Naive thymus-derived CD4-positive, alpha-beta T cell (primary cell): Measurements from ENCODE around the gene FBLN5. TPM values are rescaled to one million over a fixed set of nuclear protein-coding genes. Genes with fewer than 3 reads are reported as not detected.

ENCODE experiments used
- ATAC-seq: fragments of 150-1000 bp; cut with Tn5 transposase; 2 replicates; pipeline ENCODE4 v1.10.0; 2021; ENCODE audit warnings: mild to moderate bottlenecking, moderate library complexity
- CTCF ChIA-PET: fragments of 350-600 bp; sonication (Branson Sonifier 250); formaldehyde crosslinking; loops from one replicate; lab custom pipeline; 2021; ENCODE audit warnings: antibody characterized with exemption; lab: Charles Lee
- POLR2A ChIA-PET: fragments of 350-600 bp; sonication (Branson Sonifier 250); formaldehyde crosslinking; loops from one replicate; lab custom pipeline; 2021; ENCODE audit warnings: antibody characterized with exemption, inconsistent platforms; lab: Charles Lee
- DNase-seq, 9 donors: peaks; one replicate each; pipeline versions ENCODE4 v3.0.0 to v3.0.0-alpha.2; 2020 to 2022; ENCODE audit warnings: mixed read lengths in 1 of 9
- H3K27ac ChIP-seq: one replicate; pipeline ENCODE4 v1.7.0; 2013; ENCODE audit warnings: mild to moderate bottlenecking, low read depth, low read length, moderate library complexity
- H3K27me3 ChIP-seq, 2 donors: one replicate each; pipeline ENCODE4 v1.7.0; 2013; ENCODE audit warnings: low read length in 2 of 2, mild to moderate bottlenecking in 2 of 2, moderate library complexity in 2 of 2; ENCODE audit not compliant: control insufficient read depth in 2 of 2, insufficient read depth in 2 of 2
- H3K36me3 ChIP-seq, 3 experiments: 1 replicate in 2 of 3; 2 replicates in 1 of 3; pipeline ENCODE4 v1.7.0; 2013; ENCODE audit warnings: low read length in 3 of 3, mild to moderate bottlenecking in 3 of 3, moderate library complexity in 1 of 3; ENCODE audit not compliant: insufficient read depth in 3 of 3, control insufficient read depth in 2 of 3
- H3K4me1 ChIP-seq, 2 donors: one replicate each; pipeline ENCODE4 v1.7.0; 2013; ENCODE audit warnings: low read length in 2 of 2, mild to moderate bottlenecking in 2 of 2, moderate library complexity in 1 of 2; ENCODE audit not compliant: control insufficient read depth in 2 of 2, insufficient read depth in 2 of 2
- H3K4me3 ChIP-seq: 2 replicates; pipeline ENCODE4 v1.7.0; 2013; ENCODE audit warnings: mild to moderate bottlenecking, low read length
- H3K9me3 ChIP-seq, 3 experiments: 1 replicate in 2 of 3; 2 replicates in 1 of 3; pipeline ENCODE4 v1.7.0; 2013; ENCODE audit warnings: low read length in 3 of 3; ENCODE audit not compliant: control insufficient read depth in 2 of 3
- H3K27ac Mint-ChIP-seq, 9 donors: one replicate each; pipeline ENCODE4 v1.8.0; 2020 to 2022; ENCODE audit warnings: mixed read lengths in 9 of 9, mild to moderate bottlenecking in 8 of 9, moderate library complexity in 5 of 9, inconsistent platforms in 2 of 9
- H3K27me3 Mint-ChIP-seq, 5 donors: one replicate each; pipeline ENCODE4 v1.8.0; 2021 to 2022; ENCODE audit warnings: mixed read lengths in 5 of 5, mild to moderate bottlenecking in 1 of 5
- H3K36me3 Mint-ChIP-seq, 5 donors: one replicate each; pipeline ENCODE4 v1.8.0; 2020 to 2022; ENCODE audit warnings: mixed read lengths in 5 of 5, mild to moderate bottlenecking in 3 of 5, inconsistent platforms in 1 of 5
- H3K4me1 Mint-ChIP-seq, 7 donors: one replicate each; pipeline ENCODE4 v1.8.0; 2020 to 2022; ENCODE audit warnings: mixed read lengths in 7 of 7, mild to moderate bottlenecking in 3 of 7, inconsistent platforms in 1 of 7
- H3K4me3 Mint-ChIP-seq, 10 donors: one replicate each; pipeline ENCODE4 v1.8.0; 2020 to 2022; ENCODE audit warnings: mild to moderate bottlenecking in 10 of 10, mixed read lengths in 10 of 10, moderate library complexity in 6 of 10, inconsistent platforms in 2 of 10
- H3K9me3 Mint-ChIP-seq, 11 donors: one replicate each; pipeline ENCODE4 v1.8.0; 2020 to 2022; ENCODE audit warnings: mixed read lengths in 11 of 11, mild to moderate bottlenecking in 4 of 11, inconsistent platforms in 1 of 11, moderate library complexity in 1 of 11
- intact Hi-C, 2 donors: fragments of 100-400 bp; cut with micrococcal nuclease; formaldehyde crosslinking; loops; one replicate each; pipeline ENCODE4 v1.15.1; 2023
- polyA plus RNA-seq, 2 donors: library from polyadenylated mRNA; unstranded; fragments of 300-500 nt; fragmentation: Illumina TruSeq; gene quantifications; one replicate each; pipeline ENCODE4 v1.2.3, GENCODE V29; 2021
- total RNA-seq, 6 experiments: library from RNA in 5 of 6; stranded (reverse) in 5 of 6; gene quantifications; 1 replicate in 5 of 6; 2 replicates in 1 of 6; pipeline ENCODE4 v1.2.3 and lab custom pipeline; 2021 to 2026

The FBLN5 gene
- total and polyA plus RNA-seq, 7 experiments from 2014 or later, result 2.9 to 53.3 (median 10.7) TPM

- Histone ChIP-seq H3K4me1 (peaks cover 36 to 40% of the 10 kb centered on the region in 2 donors), H3K27ac (peak overlapping the region; percentile 79), H3K4me3 (peak overlapping the region; percentile 61), H3K27me3 (no peaks in the 10 kb centered on the region), H3K9me3 (no peaks in the 10 kb centered on the region), H3K36me3 (peaks cover 0 to 14% (median 0%) of the 10 kb centered on the region in 3 experiments)
- ChIA-PET POLR2A (interaction anchor here (0.6 to 14.7 kb wide), 22 partner anchors 9 to 327 kb away, joined by 3 to 194 read pairs (median 4); partner anchors contain the start of genes TC2N and TRIP11), CTCF (interaction anchor here (1.1 to 1.7 kb wide), 2 partner anchors 25 to 31 kb away, joined by 3 to 6 read pairs; partner anchors contain the start of gene TC2N)
- Mint-ChIP-seq H3K4me3 (peak overlapping the region; percentile 71 to 96 (median 90)), H3K27ac (peak overlapping the region in 8 of 9 donors; percentile 86 to 97 (median 91)), H3K36me3 (peaks cover 4 to 66% (median 19%) of the 10 kb centered on the region in 5 donors), H3K9me3 (peaks cover 0 to 1% (median 0%) of the 10 kb centered on the region in 11 donors), H3K4me1 (peaks cover 40 to 93% (median 86%) of the 10 kb centered on the region in 7 donors), H3K27me3 (peaks cover 0 to 6% (median 0%) of the 10 kb centered on the region in 5 donors)
- ATAC-seq, result peak; percentile 94
- DNase-seq, result peak; percentile 71 to 92 (median 86)
- intact Hi-C loops, result loop anchor here (1.0 to 10.0 kb wide), 7 partner anchors 8 to 269 kb away; partner anchors contain the start of genes ATXN3 (in 1 of the 2) and TC2N (in 1 of the 2)
Measured at GRCh38 chr14:91835920-91836843, 111.3 kb downstream of the FBLN5 start.

- H3K27me3 ChIP-seq, result no peaks in the 10 kb centered on the region
- peak overlapping the region; percentile 45 to 96 (median 87) for H3K4me3 Mint-ChIP-seq
Measured at GRCh38 chr14:91835197-91835919, 112.1 kb downstream of the FBLN5 start.

GRCh38 chr14:91834571-91834970 is 112.9 kb downstream of the FBLN5 start:
- Mint-ChIP-seq H3K4me3 (peak overlapping the region in 9 of 10 donors; percentile 22 to 96 (median 71)), H3K27ac (peak overlapping the region in 8 of 9 donors; percentile 13 to 91 (median 60)), H3K36me3 (peaks cover 0 to 60% (median 15%) of the 10 kb centered on the region in 5 donors), H3K9me3 (peaks cover 0 to 1% (median 0%) of the 10 kb centered on the region in 11 donors), H3K27me3 (peaks cover 0 to 6% (median 0%) of the 10 kb centered on the region in 5 donors), H3K4me1 (peaks cover 42 to 93% (median 85%) of the 10 kb centered on the region in 7 donors)
- Histone ChIP-seq H3K27ac (no peak overlapping the region), H3K4me3 (no peak overlapping the region), H3K27me3 (no peaks in the 10 kb centered on the region), H3K36me3 (peaks cover 0 to 1% (median 0%) of the 10 kb centered on the region in 3 experiments), H3K9me3 (no peaks in the 10 kb centered on the region), H3K4me1 (peaks cover 35 to 39% of the 10 kb centered on the region in 2 donors)
- POLR2A ChIA-PET, result interaction anchor here (0.7 to 14.7 kb wide), 12 partner anchors 9 to 205 kb away, joined by 3 to 194 read pairs (median 5); partner anchors contain the start of genes TC2N and TRIP11
- intact Hi-C loops, result loop anchor here (2.0 to 10.0 kb wide), 5 partner anchors 14 to 270 kb away; partner anchors contain the start of gene ATXN3 (in 1 of the 2)
- no peak for DNase-seq
- CTCF ChIA-PET, result interaction anchor here (1.9 kb wide), 1 partner anchor 38 kb away, joined by 4 read pairs; no protein-coding TSS in a partner anchor
- ATAC-seq, result no peak

More at GRCh38 chr14:91835197-91835919, 112.1 kb downstream of the FBLN5 start:
- H3K4me3 ChIP-seq, result peak overlapping the region; percentile 60
- Mint-ChIP-seq H3K27ac (peak overlapping the region in 8 of 9 donors; percentile 18 to 91 (median 72)), H3K36me3 (peaks cover 4 to 61% (median 17%) of the 10 kb centered on the region in 5 donors), H3K9me3 (peaks cover 0 to 1% (median 0%) of the 10 kb centered on the region in 11 donors), H3K27me3 (peaks cover 0 to 6% (median 0%) of the 10 kb centered on the region in 5 donors), H3K4me1 (peaks cover 39 to 93% (median 85%) of the 10 kb centered on the region in 7 donors)
- DNase-seq (peak in 7 of 9 donors; percentile 8 to 39 (median 29)), ATAC-seq (peak; percentile 16)
- H3K9me3 ChIP-seq, result no peaks in the 10 kb centered on the region
- peaks cover 0 to 9% (median 0%) of the 10 kb centered on the region in 3 experiments for H3K36me3 ChIP-seq
- H3K4me1 ChIP-seq, result peaks cover 32 to 36% of the 10 kb centered on the region in 2 donors
- ChIA-PET POLR2A (interaction anchor here (0.6 to 14.7 kb wide), 22 partner anchors 10 to 326 kb away, joined by 3 to 194 read pairs (median 4); partner anchors contain the start of genes TC2N and TRIP11), CTCF (interaction anchor here (1.1 to 1.9 kb wide), 3 partner anchors 26 to 38 kb away, joined by 3 to 6 read pairs (median 4); partner anchors contain the start of gene TC2N)
- intact Hi-C loops, result loop anchor here (2.0 to 10.0 kb wide), 4 partner anchors 15 to 269 kb away; partner anchors contain the start of gene ATXN3 (in 1 of the 2)
- peak overlapping the region; percentile 79 for H3K27ac ChIP-seq

GRCh38 chr14:91831337-91831736 is 116.2 kb downstream of the FBLN5 start:
- Mint-ChIP-seq H3K36me3 (peaks cover 6 to 53% (median 42%) of the 10 kb centered on the region in 5 donors), H3K4me3 (peak overlapping the region in 2 of 10 donors; percentile 8 to 42), H3K4me1 (peaks cover 43 to 92% (median 78%) of the 10 kb centered on the region in 7 donors), H3K9me3 (peaks cover 0 to 12% (median 2%) of the 10 kb centered on the region in 11 donors), H3K27me3 (peaks cover 0 to 3% (median 0%) of the 10 kb centered on the region in 5 donors), H3K27ac (peak overlapping the region in 2 of 9 donors; percentile 52 to 57)
- ChIA-PET CTCF (no interaction called here), POLR2A (interaction anchor here (0.7 to 3.3 kb wide), 11 partner anchors 9 to 84 kb away, joined by 3 to 16 read pairs (median 4); partner anchors contain the start of gene TC2N)
- no peak for ATAC-seq
- Histone ChIP-seq H3K4me1 (peaks cover 22 to 33% of the 10 kb centered on the region in 2 donors), H3K36me3 (no peaks in the 10 kb centered on the region), H3K4me3 (no peak overlapping the region), H3K27me3 (no peaks in the 10 kb centered on the region), H3K27ac (no peak overlapping the region), H3K9me3 (no peaks in the 10 kb centered on the region)
- DNase-seq, result no peak
- intact Hi-C loops, result loop anchor here (5.0 to 10.0 kb wide), 3 partner anchors 34 to 273 kb away; partner anchors contain the start of gene ATXN3 (in 1 of the 2)

- ATAC-seq (no peak), DNase-seq (no peak)
- Mint-ChIP-seq H3K9me3 (peaks cover 0 to 12% (median 2%) of the 10 kb centered on the region in 11 donors), H3K4me1 (peaks cover 45 to 96% (median 81%) of the 10 kb centered on the region in 7 donors), H3K27ac (peak overlapping the region in 7 of 9 donors; percentile 0 to 75 (median 49)), H3K27me3 (peaks cover 0 to 3% (median 0%) of the 10 kb centered on the region in 5 donors), H3K36me3 (peaks cover 6 to 54% (median 44%) of the 10 kb centered on the region in 5 donors), H3K4me3 (peak overlapping the region in 7 of 10 donors; percentile 20 to 60 (median 42))
- H3K27ac ChIP-seq, result no peak overlapping the region
- intact Hi-C loops, result loop anchor here (5.0 to 10.0 kb wide), 3 partner anchors 33 to 274 kb away; partner anchors contain the start of gene ATXN3 (in 1 of the 2)
- peaks cover 22 to 33% of the 10 kb centered on the region in 2 donors for H3K4me1 ChIP-seq
- no peaks in the 10 kb centered on the region for H3K9me3 ChIP-seq
- H3K36me3 ChIP-seq, result no peaks in the 10 kb centered on the region
- ChIA-PET POLR2A (interaction anchor here (0.8 to 3.3 kb wide), 10 partner anchors 9 to 85 kb away, joined by 3 to 16 read pairs (median 4); partner anchors contain the start of gene TC2N), CTCF (interaction anchor here (0.6 kb wide), 1 partner anchor 1288 kb away, joined by 3 read pairs; no protein-coding TSS in a partner anchor)
- no peaks in the 10 kb centered on the region for H3K27me3 ChIP-seq
- H3K4me3 ChIP-seq, result no peak overlapping the region
Measured at GRCh38 chr14:91830777-91831176, 116.7 kb downstream of the FBLN5 start.
